ENCODE results near the gene BCL2L2. TPM values are rescaled to one million over a fixed set of nuclear protein-coding genes. Genes with fewer than 3 reads are reported as not detected.

The BCL2L2 gene
- total and polyA plus RNA-seq, 12 donors, result 16.8 to 44.9 (median 36.4) TPM

- Histone ChIP-seq H3K9me3 (no peaks in the 10 kb centered on the region), H3K27ac (peak overlapping the region in 9 of 10 donors; percentile 82 to 96 (median 93)), H3K4me3 (peak overlapping the region; percentile 67 to 95 (median 90)), H3K27me3 (no peaks in the 10 kb centered on the region), H3K4me1 (peaks cover 0 to 35% (median 23%) of the 10 kb centered on the region in 9 donors), H3K36me3 (peaks cover 0 to 14% (median 0%) of the 10 kb centered on the region in 9 donors)
- 19 to 24% methylated on average over 9 of the region's 9 CpGs for WGBS, 2 donors
- intact Hi-C loops (cut with DNase I), result no loop called here
- ATAC-seq, result no peak
- TF ChIP-seq, protein P1, sequence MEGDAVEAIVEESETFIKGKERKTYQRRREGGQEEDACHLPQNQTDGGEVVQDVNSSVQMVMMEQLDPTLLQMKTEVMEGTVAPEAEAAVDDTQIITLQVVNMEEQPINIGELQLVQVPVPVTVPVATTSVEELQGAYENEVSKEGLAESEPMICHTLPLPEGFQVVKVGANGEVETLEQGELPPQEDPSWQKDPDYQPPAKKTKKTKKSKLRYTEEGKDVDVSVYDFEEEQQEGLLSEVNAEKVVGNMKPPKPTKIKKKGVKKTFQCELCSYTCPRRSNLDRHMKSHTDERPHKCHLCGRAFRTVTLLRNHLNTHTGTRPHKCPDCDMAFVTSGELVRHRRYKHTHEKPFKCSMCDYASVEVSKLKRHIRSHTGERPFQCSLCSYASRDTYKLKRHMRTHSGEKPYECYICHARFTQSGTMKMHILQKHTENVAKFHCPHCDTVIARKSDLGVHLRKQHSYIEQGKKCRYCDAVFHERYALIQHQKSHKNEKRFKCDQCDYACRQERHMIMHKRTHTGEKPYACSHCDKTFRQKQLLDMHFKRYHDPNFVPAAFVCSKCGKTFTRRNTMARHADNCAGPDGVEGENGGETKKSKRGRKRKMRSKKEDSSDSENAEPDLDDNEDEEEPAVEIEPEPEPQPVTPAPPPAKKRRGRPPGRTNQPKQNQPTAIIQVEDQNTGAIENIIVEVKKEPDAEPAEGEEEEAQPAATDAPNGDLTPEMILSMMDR (IDR thresholded peaks at IDR 0.05), result no peak
- no peak for DNase-seq
Observed at GRCh38 chr14:23284654-23285529, 21.7 kb upstream of the BCL2L2 start.

GRCh38 chr14:23285530-23286019, 21.1 kb upstream of the BCL2L2 start:
- TF ChIP-seq, protein P1 (IDR thresholded peaks at IDR 0.05), result no peak
- Histone ChIP-seq H3K9me3 (no peaks in the 10 kb centered on the region), H3K36me3 (peaks cover 0 to 14% (median 0%) of the 10 kb centered on the region in 9 donors), H3K4me1 (peaks cover 0 to 29% (median 22%) of the 10 kb centered on the region in 9 donors), H3K4me3 (peak overlapping the region; percentile 67 to 95 (median 90)), H3K27me3 (no peaks in the 10 kb centered on the region), H3K27ac (peak overlapping the region; percentile 77 to 96 (median 92))
- intact Hi-C loops (cut with DNase I), result loop anchor here in 6 of 10 donors (1.0 to 2.0 kb wide), 2 partner anchors 15 kb away; no protein-coding TSS in a partner anchor
- DNase-seq (no peak), ATAC-seq (peak; percentile 5 to 45 (median 10))
- 0% methylated on average over 16 to 22 of the region's 22 CpGs for WGBS, 2 donors

- no peaks in the 10 kb centered on the region for H3K27me3 ChIP-seq
- intact Hi-C loops (cut with DNase I), result loop anchor here in 6 of 10 donors (1.0 to 2.0 kb wide), 2 partner anchors 14 to 15 kb away; no protein-coding TSS in a partner anchor
- peaks cover 0 to 12% (median 0%) of the 10 kb centered on the region in 9 donors for H3K36me3 ChIP-seq
- WGBS, 2 donors, result 1% methylated on average over 53 of the region's 53 CpGs
- H3K27ac ChIP-seq, result peak within 1 kb of the TSS; percentile 77 to 97 (median 94)
- H3K4me1 ChIP-seq, result peaks cover 0 to 29% (median 22%) of the 10 kb centered on the region in 9 donors
- no peaks in the 10 kb centered on the region for H3K9me3 ChIP-seq
- TF ChIP-seq, protein P1 (IDR thresholded peaks at IDR 0.05), result peak in 7 of 9 donors; percentile 12 to 59 (median 39)
- peak; percentile 99 for DNase-seq
- ATAC-seq, result peak; percentile 98 to 100 (median 99)
- H3K4me3 ChIP-seq, result peak within 1 kb of the TSS; percentile 67 to 95 (median 90)
Observed at GRCh38 chr14:23286020-23286901, 20.4 kb upstream of the BCL2L2 start, which contains the start of gene HOMEZ. Gene HOMEZ (minus strand): TSS chr14:23286132. CDS start chr14:23285952, 180 bp downstream.
